ENCODE data around the gene EGFLAM. TPM values are rescaled to one million over a fixed set of nuclear protein-coding genes. Genes with fewer than 3 reads are reported as not detected.

The EGFLAM gene
- total and polyA plus RNA-seq, 2 of the 4 experiments (the other 2 are of a cell fraction) = 0.77 to 1.1 TPM

DNA sequence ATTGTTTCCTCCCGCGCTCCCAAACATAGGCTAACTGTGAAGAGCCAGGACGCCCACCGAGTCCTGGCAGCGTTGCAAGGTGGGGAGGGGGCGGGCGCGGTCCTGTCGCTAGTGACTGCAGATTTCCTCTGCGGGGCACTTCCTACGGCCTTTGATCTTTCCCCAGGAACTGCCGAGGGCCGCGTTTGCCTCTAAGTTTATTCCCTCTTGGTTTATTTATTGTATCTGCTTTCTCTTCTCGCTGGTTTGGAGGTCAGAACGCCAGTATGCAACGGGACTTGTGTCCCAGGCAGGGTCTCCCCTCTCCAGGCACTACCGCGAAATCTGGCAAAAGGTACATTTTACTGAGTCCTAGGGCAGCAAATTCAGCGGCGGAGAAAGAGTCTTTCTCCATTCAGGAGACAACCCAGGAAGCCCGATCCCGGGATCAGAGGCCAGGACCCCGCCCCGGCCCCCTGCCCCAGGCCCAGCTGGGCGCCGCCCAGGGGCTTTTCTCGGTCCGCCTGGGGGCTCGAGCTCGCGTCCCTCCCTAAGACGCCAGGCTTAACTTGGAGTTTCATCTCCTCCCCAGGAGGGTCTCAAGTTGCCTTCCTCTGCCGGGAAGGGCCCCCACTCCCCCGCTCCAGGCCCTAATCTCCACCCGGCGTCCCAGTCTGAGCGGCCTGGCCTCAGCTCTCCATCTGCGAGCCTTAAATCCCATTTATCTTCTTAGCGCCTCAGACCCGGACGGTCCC is 884 bp upstream of the EGFLAM start:
- CTCF ChIA-PET = interaction anchor here (1.5 kb wide), 1 partner anchor 8 kb away, joined by 4 read pairs; no protein-coding TSS in a partner anchor
- no peak overlapping the region for H3K4me2 ChIP-seq (ENCODE audit: low read depth, low read length)
- no peak overlapping the region for H2AK9ac ChIP-seq (replicated peaks; ENCODE audit: low read depth, low read length, poor library complexity)
- H2BK5ac ChIP-seq (ENCODE audit: low read depth, low read length, poor library complexity, severe bottlenecking) = no peak overlapping the region
- H3K36me3 ChIP-seq (ENCODE audit: control insufficient read depth, insufficient read depth, low read length) = no peaks in the 10 kb centered on the region
- H2BK15ac ChIP-seq (ENCODE audit: low read depth, low read length) = no peak overlapping the region
- POLR2A ChIA-PET (ENCODE audit: unreplicated experiment) = no interaction called here
- no peak overlapping the region for H3K27ac ChIP-seq (ENCODE audit: insufficient read depth, low read length)
- no TSS peak for BruUV-seq (replicated peaks)
- no peak overlapping the region for H3K14ac ChIP-seq (replicated peaks; ENCODE audit: low read depth, low read length)
- no peak for TF ChIP-seq POLR2A (IDR thresholded peaks at IDR 0.05; ENCODE audit: low read depth, low read length)
- no peak for TF ChIP-seq MXI1 (IDR thresholded peaks at IDR 0.05; ENCODE audit: borderline replicate concordance, low read depth, low read length)
- TF ChIP-seq MAFK (IDR thresholded peaks at IDR 0.05; ENCODE audit: low read depth, low read length) = no peak
- no peak for TF ChIP-seq ELK1 (IDR thresholded peaks at IDR 0.05; ENCODE audit: borderline replicate concordance, low read depth, low read length)
- no peak for TF ChIP-seq CEBPB (IDR thresholded peaks at IDR 0.05; ENCODE audit: low read depth, low read length)
- TF ChIP-seq RFX5 (IDR thresholded peaks at IDR 0.05; ENCODE audit: low read depth, low read length) = no peak
- TF ChIP-seq FOS (IDR thresholded peaks at IDR 0.05; ENCODE audit: low read depth, low read length) = no peak
- TF ChIP-seq RAD21 (IDR thresholded peaks at IDR 0.05; ENCODE audit: low read length) = no peak
- TF ChIP-seq, protein P1, sequence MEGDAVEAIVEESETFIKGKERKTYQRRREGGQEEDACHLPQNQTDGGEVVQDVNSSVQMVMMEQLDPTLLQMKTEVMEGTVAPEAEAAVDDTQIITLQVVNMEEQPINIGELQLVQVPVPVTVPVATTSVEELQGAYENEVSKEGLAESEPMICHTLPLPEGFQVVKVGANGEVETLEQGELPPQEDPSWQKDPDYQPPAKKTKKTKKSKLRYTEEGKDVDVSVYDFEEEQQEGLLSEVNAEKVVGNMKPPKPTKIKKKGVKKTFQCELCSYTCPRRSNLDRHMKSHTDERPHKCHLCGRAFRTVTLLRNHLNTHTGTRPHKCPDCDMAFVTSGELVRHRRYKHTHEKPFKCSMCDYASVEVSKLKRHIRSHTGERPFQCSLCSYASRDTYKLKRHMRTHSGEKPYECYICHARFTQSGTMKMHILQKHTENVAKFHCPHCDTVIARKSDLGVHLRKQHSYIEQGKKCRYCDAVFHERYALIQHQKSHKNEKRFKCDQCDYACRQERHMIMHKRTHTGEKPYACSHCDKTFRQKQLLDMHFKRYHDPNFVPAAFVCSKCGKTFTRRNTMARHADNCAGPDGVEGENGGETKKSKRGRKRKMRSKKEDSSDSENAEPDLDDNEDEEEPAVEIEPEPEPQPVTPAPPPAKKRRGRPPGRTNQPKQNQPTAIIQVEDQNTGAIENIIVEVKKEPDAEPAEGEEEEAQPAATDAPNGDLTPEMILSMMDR (conservative IDR thresholded peaks at IDR 0.05; ENCODE audit: low read depth, low read length) = no peak
- no peak for TF ChIP-seq SMC3 (IDR thresholded peaks at IDR 0.05; ENCODE audit: low read depth, low read length)
- no peak for TF ChIP-seq MAZ (IDR thresholded peaks at IDR 0.05; ENCODE audit: borderline replicate concordance, low read depth, low read length)
- TF ChIP-seq RCOR1 (IDR thresholded peaks at IDR 0.05; ENCODE audit: insufficient replicate concordance, low read length) = no peak
- no peak for TF ChIP-seq CHD1 (IDR thresholded peaks at IDR 0.05; ENCODE audit: low read depth, low read length)
- no peak for TF ChIP-seq BHLHE40 (IDR thresholded peaks at IDR 0.05; ENCODE audit: low read depth, low read length)
- no peak for TF ChIP-seq USF2 (IDR thresholded peaks at IDR 0.05; ENCODE audit: low read depth, low read length)
- TF ChIP-seq NFE2L2 (IDR thresholded peaks at IDR 0.05; ENCODE audit: low read depth, low read length) = no peak
- H3K4ac ChIP-seq (ENCODE audit: low read depth, low read length) = no peak overlapping the region
- H4K8ac ChIP-seq (ENCODE audit: low read depth in 2 of 2, low read length in 2 of 2) = no peak overlapping the region
- in situ Hi-C loops (cut with MboI; ENCODE audit: low sequenced_read_pairs) (no loop called here), dilution Hi-C loops (cut with HindIII; ENCODE audit: low sequenced_read_pairs, unreplicated experiment) (no loop called here), intact Hi-C loops (cut with micrococcal nuclease) (no loop called here)
- no peak overlapping the region for H3K56ac ChIP-seq (ENCODE audit: extremely low read depth, insufficient read depth, low read length)
- no peak overlapping the region for H2BK20ac ChIP-seq (ENCODE audit: low read depth, low read length)
- H4K5ac ChIP-seq (ENCODE audit: low read depth, low read length) = no peak overlapping the region
- H3K9me1 ChIP-seq (ENCODE audit: insufficient read depth, low read length) = no peaks in the 10 kb centered on the region
- H3K23ac ChIP-seq (ENCODE audit: low read depth, low read length) = no peak overlapping the region
- no peaks in the 10 kb centered on the region for H3K9me3 ChIP-seq (ENCODE audit: control insufficient read depth, insufficient read depth, low read length)
- H4K91ac ChIP-seq (ENCODE audit: insufficient read depth, low read depth, low read length) = no peak overlapping the region
- H2AK5ac ChIP-seq (ENCODE audit: low read depth, low read length) = no peak overlapping the region
- H3K4me1 ChIP-seq (ENCODE audit: control insufficient read depth, insufficient read depth, low read length) = no peaks in the 10 kb centered on the region
- no peak overlapping the region for H3K9ac ChIP-seq (ENCODE audit: low read depth, low read length)
- H2AFZ ChIP-seq (replicated peaks; ENCODE audit: low read length, poor library complexity) = no peak overlapping the region
- no peaks in the 10 kb centered on the region for H3K79me1 ChIP-seq (ENCODE audit: low read depth in 1 of 2, low read length in 2 of 2)
- no peaks in the 10 kb centered on the region for H4K20me1 ChIP-seq (ENCODE audit: insufficient read depth, low read length)
- no peak overlapping the region for H3K18ac ChIP-seq (ENCODE audit: low read depth, low read length)
- peaks cover 49% of the 10 kb centered on the region for H3K27me3 ChIP-seq (ENCODE audit: control insufficient read depth, insufficient read depth, low read length)
- H2BK120ac ChIP-seq (ENCODE audit: low read depth, low read length) = no peak overlapping the region
- 10% methylated on average over 2 of the region's 42 CpGs; no CpG with 5 or more reads in 1 of the 2 experiments for WGBS, 2 experiments (ENCODE audit: extremely low coverage in 2 of 2, insufficient read length in 1 of 2)
- ATAC-seq (ENCODE audit: low read depth) (no peak), DNase-seq (no peak)
- H3K4me3 ChIP-seq (ENCODE audit: insufficient read depth, low read depth, low read length) = no peak overlapping the region

Data from IMR-90 (cell line).